ENCODE results near the gene BRD1.

GRCh38 chr22:49772692-49773091 is 55.0 kb downstream of the BRD1 start:
- TF ChIP-seq CTCF (IDR thresholded peaks at IDR 0.05) (no peak), POLR2A (IDR thresholded peaks at IDR 0.05) (no peak)
